ENCODE measurements around the gene BBS4.

DNA sequence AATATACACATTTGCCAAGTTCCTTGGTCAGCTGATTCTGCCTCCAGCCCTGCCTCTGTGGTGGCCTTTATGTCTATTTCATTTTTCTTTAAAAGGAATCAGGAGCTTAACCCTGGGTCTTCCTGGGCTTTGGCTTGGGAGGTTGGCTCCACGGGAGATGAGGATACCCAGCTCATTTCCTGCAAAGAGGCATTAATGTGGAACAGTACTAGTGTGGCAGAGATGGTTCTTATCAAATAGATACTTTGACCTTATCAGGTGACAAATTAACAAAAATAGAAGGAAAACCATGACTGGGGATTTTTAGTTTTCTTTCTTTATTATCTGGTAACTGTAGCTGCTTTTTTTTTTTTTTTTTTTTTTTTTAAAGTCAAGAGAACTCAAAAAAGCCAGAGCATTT, 42.8 kb downstream of the BBS4 start:
- TF ChIP-seq LEF1 (IDR thresholded peaks at IDR 0.05; ENCODE audit: borderline replicate concordance) (no peak), SUZ12 (IDR thresholded peaks at IDR 0.05) (no peak), SP1 (IDR thresholded peaks at IDR 0.05) (no peak), ARNT (IDR thresholded peaks at IDR 0.05) (no peak), BHLHE40 (IDR thresholded peaks at IDR 0.05; ENCODE audit: borderline replicate concordance) (no peak), ELF4 (IDR thresholded peaks at IDR 0.05) (no peak)
